K562 (cell line): ENCODE data around the gene SAMD10. TPM values are rescaled to one million over a fixed set of nuclear protein-coding genes. Genes with fewer than 3 reads are reported as not detected.

Experiments
- ARNT ChIP-seq, 2 experiments: fragments of 450-650 bp; IDR thresholded peaks; 2 replicates each; pipeline ENCODE4 v1.6.1; 2016; ENCODE audit warnings: mild to moderate bottlenecking in 1 of 2
- E4F1 ChIP-seq: fragments of 250-450 bp; sonication (Bioruptor Pico); IDR thresholded peaks from 2 replicates; pipeline ENCODE4 v1.5.0; 2021; ENCODE audit warnings: mild to moderate bottlenecking, borderline replicate concordance
- FOXK2 ChIP-seq, 2 experiments: fragments of 450-650 bp; IDR thresholded peaks in 1 of 2; conservative IDR thresholded peaks in 1 of 2; 2 replicates each; pipeline ENCODE4 v1.6.1; 2016; ENCODE audit warnings: low read depth in 2 of 2, mild to moderate bottlenecking in 1 of 2
- GTF2E2 ChIP-seq: fragments of 200-800 bp; sonication (Bioruptor generic); IDR thresholded peaks from 2 replicates; pipeline ENCODE4 v1.6.1; 2016; ENCODE audit warnings: missing genetic modification characterization, missing compliant biosample characterization
- HEY1 ChIP-seq: fragments of 250-450 bp; sonication (Bioruptor Pico); IDR thresholded peaks from 2 replicates; pipeline ENCODE4 v1.5.0; 2020; ENCODE audit warnings: mild to moderate bottlenecking, moderate library complexity, borderline replicate concordance
- POLR2H ChIP-seq: IDR thresholded peaks from 2 replicates; pipeline ENCODE4 v1.6.1; 2016; ENCODE audit warnings: missing genetic modification characterization, low read depth, mild to moderate bottlenecking, control low read depth, missing compliant biosample characterization, moderate library complexity
- SRSF1 ChIP-seq: fragments of 200-400 bp; formaldehyde crosslinking; IDR thresholded peaks from 2 replicates; pipeline ENCODE4 v1.6.1; 2017; ENCODE audit warnings: mild to moderate bottlenecking, low read depth, low read length, moderate library complexity
- SRSF3 ChIP-seq: fragments of 200-400 bp; formaldehyde crosslinking; IDR thresholded peaks from 2 replicates; pipeline ENCODE4 v1.6.1; 2016; ENCODE audit warnings: mild to moderate bottlenecking, low read length, moderate library complexity; ENCODE audit not compliant: insufficient read depth
- TAL1 ChIP-seq: fragments of 450-650 bp; IDR thresholded peaks from 2 replicates; pipeline ENCODE4 v1.6.1; 2016; ENCODE audit warnings: mild to moderate bottlenecking
- TCF7L2 ChIP-seq: fragments of 150-350 bp; IDR thresholded peaks from 2 replicates; pipeline ENCODE4 v1.6.1; 2016; ENCODE audit warnings: low read depth, mild to moderate bottlenecking, low read length, moderate library complexity
- THRB ChIP-seq: fragments of 450-650 bp; formaldehyde crosslinking; conservative IDR thresholded peaks from 2 replicates; pipeline ENCODE4 v1.4.0; 2022; ENCODE audit warnings: mild to moderate bottlenecking, missing genetic modification characterization
- ZC3H8 ChIP-seq: fragments of 450-650 bp; IDR thresholded peaks from 2 replicates; pipeline ENCODE4 v1.6.1; 2017
- ZNF444 ChIP-seq: fragments of 250-450 bp; sonication (Bioruptor Pico); IDR thresholded peaks from 2 replicates; pipeline ENCODE4 v1.4.0; 2020; ENCODE audit warnings: mild to moderate bottlenecking, moderate library complexity
- ZNF668 ChIP-seq: fragments of 250-450 bp; sonication (Bioruptor Pico); IDR thresholded peaks from 2 replicates; pipeline ENCODE4 v1.8.0; 2022; ENCODE audit warnings: mild to moderate bottlenecking, inconsistent platforms
- polyA plus RNA-seq, 8 experiments: library from polyadenylated mRNA; depleted of rRNA in 4 of 8; stranded (reverse) in 5 of 8; unstranded in 3 of 8; fragments of >200 nt; fragmentation: Nextera tagmentation in 2 of 8; fragmentation: Illumina TruSeq in 1 of 8; extraction: Ambion mirVana in 2 of 8; extraction: Trizol in 1 of 8; gene quantifications; 2 replicates each; pipeline versions ENCODE4 v1.2.1 to v1.2.3, GENCODE V29; 2011 to 2014; ENCODE audit warnings: inconsistent platforms in 1 of 8, missing spikeins in 1 of 8
- total RNA-seq, 7 experiments: library from RNA; depleted of rRNA in 6 of 7; stranded (reverse); fragments of >200 nt in 6 of 7; fragmentation: Illumina TruSeq in 2 of 7; extraction: Trizol in 2 of 7; gene quantifications; 2 replicates each; pipeline versions ENCODE4 v1.2.1 to v1.2.3, GENCODE V29; 2011 to 2021; ENCODE audit warnings: low replicate concordance in 1 of 7
- TF ChIP-seq, protein P1 (sequence below): sonication (generic); formaldehyde crosslinking; IDR thresholded peaks from 2 replicates; pipeline ENCODE4 v1.8.0; 2022; ENCODE audit warnings: missing genetic modification reagents, mild to moderate bottlenecking, moderate library complexity, borderline replicate concordance
- TF ChIP-seq, protein P2 (sequence below): sonication (generic); formaldehyde crosslinking; IDR thresholded peaks from 2 replicates; pipeline ENCODE4 v1.8.1; 2022; ENCODE audit warnings: missing genetic modification reagents
- TF ChIP-seq, protein P3 (sequence below): fragments of 450-650 bp; IDR thresholded peaks from one replicate; pipeline ENCODE4 v1.6.1; 2018; ENCODE audit warnings: mild to moderate bottlenecking, moderate library complexity; ENCODE audit not compliant: partially characterized antibody

The SAMD10 gene
- total and polyA plus RNA-seq, 9 of the 15 experiments (the other 6 are each of a cell fraction or from before 2014, with no cell fraction given), result 0.37 to 15.2 (median 4.8) TPM

DNA sequence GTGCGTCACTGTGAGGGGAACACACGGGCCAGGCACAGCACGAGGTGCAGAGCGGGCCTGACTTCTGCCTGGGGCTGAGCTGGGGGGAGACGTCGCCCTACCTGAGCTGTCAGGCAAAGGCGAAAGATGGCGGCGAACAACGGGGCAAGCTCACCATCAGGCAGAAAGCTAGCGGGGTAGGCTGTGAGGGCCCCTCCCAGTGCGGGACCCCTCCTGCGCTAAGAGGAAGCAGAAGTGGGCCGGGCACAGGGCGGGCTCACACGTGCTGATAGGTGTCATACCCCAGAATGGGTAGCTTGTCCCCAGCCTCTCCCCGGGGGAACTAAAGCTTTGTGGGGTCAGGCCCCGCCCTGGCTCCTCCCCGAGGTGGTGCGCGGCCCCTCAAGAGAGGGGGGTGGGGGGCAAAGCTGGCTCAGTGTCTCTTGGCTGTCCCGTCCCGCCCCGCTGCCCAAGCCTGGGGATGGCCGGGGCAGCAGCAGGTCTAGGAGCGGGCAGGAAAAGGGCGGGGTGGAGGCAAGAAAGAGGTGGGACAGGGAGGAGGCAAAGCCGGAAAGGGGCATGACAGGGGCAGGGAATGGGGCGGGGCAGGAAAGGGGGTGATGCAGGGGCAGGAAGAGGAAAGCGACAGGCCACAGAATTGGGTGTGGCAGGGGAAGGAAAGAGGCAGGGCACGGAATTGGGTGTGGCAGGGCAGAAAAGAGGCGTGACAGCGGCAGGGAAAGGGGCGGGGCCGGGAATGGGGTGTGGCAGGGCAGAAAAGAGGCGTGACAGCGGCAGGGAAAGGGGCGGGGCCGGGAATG, 38.0 kb downstream of the SAMD10 start (continued):
- TF ChIP-seq, protein P1, sequence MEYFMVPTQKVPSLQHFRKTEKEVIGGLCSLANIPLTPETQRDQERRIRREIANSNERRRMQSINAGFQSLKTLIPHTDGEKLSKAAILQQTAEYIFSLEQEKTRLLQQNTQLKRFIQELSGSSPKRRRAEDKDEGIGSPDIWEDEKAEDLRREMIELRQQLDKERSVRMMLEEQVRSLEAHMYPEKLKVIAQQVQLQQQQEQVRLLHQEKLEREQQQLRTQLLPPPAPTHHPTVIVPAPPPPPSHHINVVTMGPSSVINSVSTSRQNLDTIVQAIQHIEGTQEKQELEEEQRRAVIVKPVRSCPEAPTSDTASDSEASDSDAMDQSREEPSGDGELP (CRISPR knock-in tag), result no peak
- TF ChIP-seq, protein P2, sequence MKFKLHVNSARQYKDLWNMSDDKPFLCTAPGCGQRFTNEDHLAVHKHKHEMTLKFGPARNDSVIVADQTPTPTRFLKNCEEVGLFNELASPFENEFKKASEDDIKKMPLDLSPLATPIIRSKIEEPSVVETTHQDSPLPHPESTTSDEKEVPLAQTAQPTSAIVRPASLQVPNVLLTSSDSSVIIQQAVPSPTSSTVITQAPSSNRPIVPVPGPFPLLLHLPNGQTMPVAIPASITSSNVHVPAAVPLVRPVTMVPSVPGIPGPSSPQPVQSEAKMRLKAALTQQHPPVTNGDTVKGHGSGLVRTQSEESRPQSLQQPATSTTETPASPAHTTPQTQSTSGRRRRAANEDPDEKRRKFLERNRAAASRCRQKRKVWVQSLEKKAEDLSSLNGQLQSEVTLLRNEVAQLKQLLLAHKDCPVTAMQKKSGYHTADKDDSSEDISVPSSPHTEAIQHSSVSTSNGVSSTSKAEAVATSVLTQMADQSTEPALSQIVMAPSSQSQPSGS (CRISPR knock-in tag), result no peak
- peak; percentile 54; the same call in 1 of the 2 replicates for TF ChIP-seq THRB (CRISPR knock-in tag)
- TF ChIP-seq ZNF444, result no peak
- TF ChIP-seq POLR2H, result no peak
- TF ChIP-seq GTF2E2 (tag), result no peak
- TF ChIP-seq TCF7L2, result no peak
- TF ChIP-seq E4F1, result no peak
- no peak for TF ChIP-seq ARNT (IDR thresholded peaks at IDR 0.05)
- TF ChIP-seq HEY1 (CRISPR knock-in tag), result no peak
- TF ChIP-seq FOXK2 (conservative IDR thresholded peaks at IDR 0.05 in 1 of 2, IDR thresholded peaks at IDR 0.05 in 1 of 2; ENCODE audit: low read depth in 2 of 2), result peak in 1 of 2 experiments; percentile 58; a peak in 1 of 4 replicates
- no peak for TF ChIP-seq ZNF668 (CRISPR knock-in tag)
- TF ChIP-seq ZC3H8, result no peak
- TF ChIP-seq, protein P3, sequence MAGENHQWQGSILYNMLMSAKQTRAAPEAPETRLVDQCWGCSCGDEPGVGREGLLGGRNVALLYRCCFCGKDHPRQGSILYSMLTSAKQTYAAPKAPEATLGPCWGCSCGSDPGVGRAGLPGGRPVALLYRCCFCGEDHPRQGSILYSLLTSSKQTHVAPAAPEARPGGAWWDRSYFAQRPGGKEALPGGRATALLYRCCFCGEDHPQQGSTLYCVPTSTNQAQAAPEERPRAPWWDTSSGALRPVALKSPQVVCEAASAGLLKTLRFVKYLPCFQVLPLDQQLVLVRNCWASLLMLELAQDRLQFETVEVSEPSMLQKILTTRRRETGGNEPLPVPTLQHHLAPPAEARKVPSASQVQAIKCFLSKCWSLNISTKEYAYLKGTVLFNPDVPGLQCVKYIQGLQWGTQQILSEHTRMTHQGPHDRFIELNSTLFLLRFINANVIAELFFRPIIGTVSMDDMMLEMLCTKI, result no peak
- TF ChIP-seq TAL1, result no peak
- TF ChIP-seq SRSF3, result no peak
- no peak for TF ChIP-seq SRSF1
